Calu3 (cell line): ENCODE data around the gene RAB24. TPM values are rescaled to one million over a fixed set of nuclear protein-coding genes. Genes with fewer than 3 reads are reported as not detected.

Experiments
- BruUV-seq: library from RNA; stranded (reverse); fragments of 400-500 nt; replicated peaks from 2 replicates; lab custom pipeline; 2021; lab: Mats Ljungman, UMichigan
- CTCF ChIA-PET: fragments of 300-600 bp; sonication (Branson Sonifier 250); formaldehyde crosslinking; loops from one replicate; lab custom pipeline; 2022; ENCODE audit warnings: antibody characterized with exemption; lab: Charles Lee
- DNase-seq: peaks from one replicate; pipeline ENCODE4 v3.0.0; 2022
- H3K27ac Mint-ChIP-seq: one replicate; pipeline ENCODE4 v1.8.0; 2022; ENCODE audit warnings: mixed read lengths; ENCODE audit not compliant: unreplicated experiment
- H3K27me3 Mint-ChIP-seq: one replicate; pipeline ENCODE4 v1.8.0; 2022; ENCODE audit warnings: mixed read lengths; ENCODE audit not compliant: unreplicated experiment
- H3K36me3 Mint-ChIP-seq: one replicate; pipeline ENCODE4 v1.8.0; 2022; ENCODE audit warnings: mild to moderate bottlenecking, moderate library complexity, mixed read lengths; ENCODE audit not compliant: insufficient read depth, unreplicated experiment
- H3K4me1 Mint-ChIP-seq: one replicate; pipeline ENCODE4 v1.8.0; 2022; ENCODE audit warnings: mild to moderate bottlenecking, low read depth, mixed read lengths; ENCODE audit not compliant: unreplicated experiment
- H3K4me3 Mint-ChIP-seq: one replicate; pipeline ENCODE4 v1.8.0; 2022; ENCODE audit warnings: mild to moderate bottlenecking, low read depth, moderate library complexity, mixed read lengths; ENCODE audit not compliant: unreplicated experiment
- H3K9me3 Mint-ChIP-seq: one replicate; pipeline ENCODE4 v1.8.0; 2022; ENCODE audit warnings: low read depth, mixed read lengths; ENCODE audit not compliant: unreplicated experiment
- CTCF ChIP-seq: fragments of 200-600 bp; IDR thresholded peaks from one replicate; pipeline ENCODE4 v1.8.0; 2022; ENCODE audit warnings: antibody characterized with exemption; ENCODE audit not compliant: unreplicated experiment
- intact Hi-C: fragments of 100-400 bp; cut with micrococcal nuclease; formaldehyde crosslinking; loops from one replicate; pipeline ENCODE4 v1.10.0; 2022; ENCODE audit not compliant: unreplicated experiment
- total RNA-seq: library from RNA; stranded (reverse); gene quantifications from 2 replicates; pipeline ENCODE4 v1.2.3, GENCODE V29; 2022

RAB24 gene
- total RNA-seq, 1 experiment from 2014 or later, result 34.0 TPM

- no peaks in the 10 kb centered on the region for H3K9me3 Mint-ChIP-seq
- H3K27me3 Mint-ChIP-seq, result no peaks in the 10 kb centered on the region
- DNase-seq, result no peak
- no peak for TF ChIP-seq CTCF
- H3K4me1 Mint-ChIP-seq, result peaks cover 51% of the 10 kb centered on the region
- BruUV-seq, result no TSS peak
- H3K4me3 Mint-ChIP-seq, result no peak overlapping the region
- intact Hi-C loops, result loop anchor here (5.0 kb wide), 1 partner anchor 189 kb away; no protein-coding TSS in a partner anchor
- peaks cover 69% of the 10 kb centered on the region for H3K36me3 Mint-ChIP-seq
- CTCF ChIA-PET, result interaction anchor here (0.6 to 2.5 kb wide), 9 partner anchors 9 to 214 kb away, joined by 3 to 10 read pairs (median 5); partner anchors contain the start of gene FGFR4
- H3K27ac Mint-ChIP-seq, result peak overlapping the region; percentile 89
Observed at GRCh38 chr5:177300951-177301350, 2.6 kb downstream of the RAB24 start.

GRCh38 chr5:177300236-177300880, 3.2 kb downstream of the RAB24 start:
- Mint-ChIP-seq H3K4me1 (peaks cover 45% of the 10 kb centered on the region), H3K36me3 (peaks cover 64% of the 10 kb centered on the region), H3K27ac (peak overlapping the region; percentile 89), H3K4me3 (peak overlapping the region; percentile 40), H3K27me3 (no peaks in the 10 kb centered on the region), H3K9me3 (no peaks in the 10 kb centered on the region)
- TF ChIP-seq CTCF, result no peak
- no TSS peak for BruUV-seq
- CTCF ChIA-PET, result interaction anchor here (0.6 to 2.5 kb wide), 2 partner anchors 10 to 63 kb away, joined by 3 to 10 read pairs; no protein-coding TSS in a partner anchor
- DNase-seq, result peak; percentile 58
- intact Hi-C loops, result loop anchor here (5.0 kb wide), 1 partner anchor 188 kb away; no protein-coding TSS in a partner anchor

- intact Hi-C loops, result loop anchor here (5.0 kb wide), 1 partner anchor 187 kb away; no protein-coding TSS in a partner anchor
- no peaks in the 10 kb centered on the region for H3K9me3 Mint-ChIP-seq
- CTCF ChIA-PET, result interaction anchor here (2.5 kb wide), 1 partner anchor 10 kb away, joined by 10 read pairs; no protein-coding TSS in a partner anchor
- peaks cover 58% of the 10 kb centered on the region for H3K36me3 Mint-ChIP-seq
- H3K4me3 Mint-ChIP-seq, result no peak overlapping the region
- H3K27me3 Mint-ChIP-seq, result no peaks in the 10 kb centered on the region
- DNase-seq, result no peak
- H3K27ac Mint-ChIP-seq, result peak overlapping the region; percentile 89
- no TSS peak for BruUV-seq
- no peak for TF ChIP-seq CTCF
- peaks cover 38% of the 10 kb centered on the region for H3K4me1 Mint-ChIP-seq
Observed at GRCh38 chr5:177299697-177300096, 3.8 kb downstream of the RAB24 start.

- Mint-ChIP-seq H3K36me3 (peaks cover 49% of the 10 kb centered on the region), H3K4me3 (no peak overlapping the region), H3K4me1 (peaks cover 36% of the 10 kb centered on the region), H3K27ac (no peak overlapping the region), H3K27me3 (no peaks in the 10 kb centered on the region), H3K9me3 (no peaks in the 10 kb centered on the region)
- BruUV-seq, result no TSS peak
- intact Hi-C loops, result no loop called here
- no peak for DNase-seq
- TF ChIP-seq CTCF, result no peak
- CTCF ChIA-PET, result interaction anchor here (0.6 kb wide), 1 partner anchor 1600 kb away, joined by 3 read pairs; no protein-coding TSS in a partner anchor
Observed at GRCh38 chr5:177297922-177298321, 5.6 kb downstream of the RAB24 start.
